ENCODE data around the gene MYCBP2. TPM values are rescaled to one million over a fixed set of nuclear protein-coding genes. Genes with fewer than 3 reads are reported as not detected.

The MYCBP2 gene
- total RNA-seq, 1 donor from 2014 or later: 58.4 TPM

DNA sequence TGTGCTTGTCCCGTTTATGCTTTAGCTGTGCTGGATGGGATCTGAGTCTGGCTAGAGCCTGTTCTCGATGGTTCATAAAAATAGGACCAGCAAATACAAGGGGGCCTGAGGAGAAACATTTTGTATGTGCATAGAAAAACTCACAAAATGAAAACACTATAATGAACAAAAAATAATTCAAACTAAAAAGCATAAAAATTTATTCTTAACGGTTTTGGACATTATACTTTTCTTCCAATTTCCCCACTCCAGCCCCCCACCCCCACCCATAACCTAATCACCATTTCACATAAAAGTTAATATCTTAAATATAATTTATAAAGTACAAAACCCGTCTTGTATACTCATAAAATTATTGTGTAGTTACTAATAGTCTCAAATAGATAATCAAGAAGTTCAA is 93.7 kb downstream of the MYCBP2 start:
- no peak overlapping the region for H3K27ac Mint-ChIP-seq
- H3K27me3 Mint-ChIP-seq: no peaks in the 10 kb centered on the region
- H3K4me1 Mint-ChIP-seq (ENCODE audit: low read depth): no peaks in the 10 kb centered on the region
- no peaks in the 10 kb centered on the region for H3K9me3 Mint-ChIP-seq (ENCODE audit: low read depth)
- TF ChIP-seq, protein P1, sequence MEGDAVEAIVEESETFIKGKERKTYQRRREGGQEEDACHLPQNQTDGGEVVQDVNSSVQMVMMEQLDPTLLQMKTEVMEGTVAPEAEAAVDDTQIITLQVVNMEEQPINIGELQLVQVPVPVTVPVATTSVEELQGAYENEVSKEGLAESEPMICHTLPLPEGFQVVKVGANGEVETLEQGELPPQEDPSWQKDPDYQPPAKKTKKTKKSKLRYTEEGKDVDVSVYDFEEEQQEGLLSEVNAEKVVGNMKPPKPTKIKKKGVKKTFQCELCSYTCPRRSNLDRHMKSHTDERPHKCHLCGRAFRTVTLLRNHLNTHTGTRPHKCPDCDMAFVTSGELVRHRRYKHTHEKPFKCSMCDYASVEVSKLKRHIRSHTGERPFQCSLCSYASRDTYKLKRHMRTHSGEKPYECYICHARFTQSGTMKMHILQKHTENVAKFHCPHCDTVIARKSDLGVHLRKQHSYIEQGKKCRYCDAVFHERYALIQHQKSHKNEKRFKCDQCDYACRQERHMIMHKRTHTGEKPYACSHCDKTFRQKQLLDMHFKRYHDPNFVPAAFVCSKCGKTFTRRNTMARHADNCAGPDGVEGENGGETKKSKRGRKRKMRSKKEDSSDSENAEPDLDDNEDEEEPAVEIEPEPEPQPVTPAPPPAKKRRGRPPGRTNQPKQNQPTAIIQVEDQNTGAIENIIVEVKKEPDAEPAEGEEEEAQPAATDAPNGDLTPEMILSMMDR (IDR thresholded peaks at IDR 0.05; ENCODE audit: unreplicated experiment): no peak
- no peak overlapping the region for H3K4me3 Mint-ChIP-seq (ENCODE audit: low read depth)
- no peaks in the 10 kb centered on the region for H3K36me3 Mint-ChIP-seq (ENCODE audit: insufficient read depth)
- DNase-seq (ENCODE audit: low spot score, unreplicated experiment): no peak

DNA sequence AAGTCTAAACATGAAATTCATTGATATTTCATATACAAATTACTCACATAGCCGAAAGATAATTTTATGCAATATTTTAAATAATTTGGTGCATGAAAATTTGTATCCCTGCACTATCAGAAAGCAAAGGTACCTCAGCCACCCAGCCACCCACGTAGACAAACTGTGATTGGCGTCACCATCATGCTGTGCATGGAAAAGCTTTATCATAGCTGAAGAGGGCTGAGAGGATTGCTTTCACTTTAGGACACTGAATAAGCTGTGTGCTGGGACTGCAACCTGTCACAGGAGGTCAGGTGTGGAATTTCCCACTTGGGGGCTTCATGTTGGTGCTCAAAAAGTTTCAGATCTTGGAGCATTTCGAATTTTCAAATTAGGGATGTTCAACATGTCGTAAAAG is 96.3 kb downstream of the MYCBP2 start:
- TF ChIP-seq, protein P1 (IDR thresholded peaks at IDR 0.05; ENCODE audit: unreplicated experiment): no peak
- no peak overlapping the region for H3K4me3 Mint-ChIP-seq (ENCODE audit: low read depth)
- H3K36me3 Mint-ChIP-seq (ENCODE audit: insufficient read depth): peaks cover 1% of the 10 kb centered on the region
- no peaks in the 10 kb centered on the region for H3K9me3 Mint-ChIP-seq (ENCODE audit: low read depth)
- H3K4me1 Mint-ChIP-seq (ENCODE audit: low read depth): no peaks in the 10 kb centered on the region
- H3K27ac Mint-ChIP-seq: no peak overlapping the region
- no peaks in the 10 kb centered on the region for H3K27me3 Mint-ChIP-seq
- no peak for DNase-seq (ENCODE audit: low spot score, unreplicated experiment)

DNA sequence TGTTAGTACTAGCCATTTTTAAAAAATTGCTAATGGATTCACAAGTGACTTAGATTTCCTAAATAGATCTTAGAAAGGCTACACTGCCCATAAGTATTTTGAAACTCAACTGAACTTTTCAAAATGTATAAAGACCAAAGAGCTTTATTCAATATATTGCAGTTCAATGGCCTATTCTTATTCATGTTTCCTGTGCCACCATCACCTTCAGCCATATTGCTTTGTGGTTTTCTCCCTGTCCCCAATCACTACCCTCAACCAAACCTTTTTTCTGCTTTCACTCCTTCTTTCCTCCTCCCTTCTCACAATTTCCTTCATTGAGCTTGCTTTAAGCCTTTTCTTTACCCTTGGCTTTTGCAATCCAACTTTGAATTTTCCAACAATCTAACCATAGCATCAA is 100.9 kb downstream of the MYCBP2 start:
- H3K36me3 Mint-ChIP-seq (ENCODE audit: insufficient read depth): peaks cover 5% of the 10 kb centered on the region
- TF ChIP-seq, protein P1 (IDR thresholded peaks at IDR 0.05; ENCODE audit: unreplicated experiment): no peak
- H3K4me1 Mint-ChIP-seq (ENCODE audit: low read depth): no peaks in the 10 kb centered on the region
- DNase-seq (ENCODE audit: low spot score, unreplicated experiment): no peak
- H3K27ac Mint-ChIP-seq: no peak overlapping the region
- no peaks in the 10 kb centered on the region for H3K27me3 Mint-ChIP-seq
- H3K4me3 Mint-ChIP-seq (ENCODE audit: low read depth): no peak overlapping the region
- no peaks in the 10 kb centered on the region for H3K9me3 Mint-ChIP-seq (ENCODE audit: low read depth)

DNA sequence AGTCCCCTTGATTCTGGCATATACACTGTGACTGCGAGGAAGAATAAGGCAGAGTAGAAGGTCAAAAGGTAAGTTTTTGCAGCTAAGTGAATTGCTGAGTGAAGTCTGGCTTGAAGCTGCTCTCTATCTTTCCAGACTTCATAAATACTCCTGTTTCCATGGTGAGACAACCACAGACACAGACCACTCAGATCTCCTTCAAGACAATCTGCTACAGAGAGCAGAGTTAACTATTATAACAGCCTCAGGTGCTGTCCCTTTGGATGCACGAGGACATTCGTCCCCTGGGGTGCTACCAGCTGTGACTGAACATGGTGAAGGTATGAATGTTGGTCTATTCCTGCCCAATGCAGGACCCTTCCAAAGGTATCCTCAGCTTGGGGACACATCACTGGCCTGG is 104.0 kb downstream of the MYCBP2 start:
- TF ChIP-seq, protein P1 (IDR thresholded peaks at IDR 0.05; ENCODE audit: unreplicated experiment): no peak
- peaks cover 5% of the 10 kb centered on the region for H3K36me3 Mint-ChIP-seq (ENCODE audit: insufficient read depth)
- no peak overlapping the region for H3K4me3 Mint-ChIP-seq (ENCODE audit: low read depth)
- no peaks in the 10 kb centered on the region for H3K4me1 Mint-ChIP-seq (ENCODE audit: low read depth)
- no peak for DNase-seq (ENCODE audit: low spot score, unreplicated experiment)
- no peaks in the 10 kb centered on the region for H3K9me3 Mint-ChIP-seq (ENCODE audit: low read depth)
- H3K27me3 Mint-ChIP-seq: no peaks in the 10 kb centered on the region
- peak overlapping the region; percentile 75 for H3K27ac Mint-ChIP-seq

DNA sequence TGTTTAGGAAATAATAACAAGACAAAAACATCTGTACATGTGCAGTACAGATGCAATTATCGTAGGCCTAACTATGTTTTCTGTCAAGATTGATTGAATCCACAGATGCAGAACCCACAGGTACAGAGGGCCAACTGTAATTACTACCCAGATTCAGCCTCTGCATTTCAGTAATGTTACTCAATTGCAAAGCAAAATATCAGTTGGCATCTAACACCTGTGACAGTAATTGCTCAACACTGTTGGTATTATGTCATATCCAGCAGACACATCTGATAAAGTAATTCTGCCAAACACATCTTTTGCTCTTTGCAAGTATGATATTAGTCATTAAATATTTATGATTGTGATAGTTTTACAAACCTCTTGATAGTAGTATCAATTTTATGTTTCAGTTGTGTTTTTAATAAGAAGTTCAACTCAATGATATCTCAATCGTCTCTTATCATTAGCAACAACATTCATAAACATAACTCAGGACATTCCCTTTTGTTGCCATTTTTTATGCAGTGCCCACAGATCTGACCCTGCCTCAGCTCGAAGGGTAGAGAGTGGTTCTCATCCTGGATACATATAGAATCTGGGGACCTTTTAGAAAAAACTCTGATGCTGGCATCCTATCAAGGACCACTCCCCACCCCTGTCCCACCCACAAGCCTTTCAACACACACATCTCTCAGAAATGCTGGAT is 104.7 kb downstream of the MYCBP2 start:
- TF ChIP-seq, protein P1 (IDR thresholded peaks at IDR 0.05; ENCODE audit: unreplicated experiment): no peak
- Mint-ChIP-seq H3K4me3 (ENCODE audit: low read depth) (no peak overlapping the region), H3K4me1 (ENCODE audit: low read depth) (no peaks in the 10 kb centered on the region), H3K27ac (no peak overlapping the region), H3K36me3 (ENCODE audit: insufficient read depth) (peaks cover 5% of the 10 kb centered on the region), H3K9me3 (ENCODE audit: low read depth) (no peaks in the 10 kb centered on the region), H3K27me3 (no peaks in the 10 kb centered on the region)
- no peak for DNase-seq (ENCODE audit: low spot score, unreplicated experiment)

All from progenitor cell of endocrine pancreas (in vitro differentiated cells).